Panc1 (cell line): Measurements from ENCODE around the gene SLIT3.

Experiments used
- POLR2AphosphoS5 ChIP-seq: IDR thresholded peaks from 2 replicates; pipeline ENCODE4 v1.6.1; 2012; ENCODE audit warnings: mild to moderate bottlenecking, low read depth, low read length, moderate library complexity
- SIN3A ChIP-seq: IDR thresholded peaks from 2 replicates; pipeline ENCODE4 v1.6.1; 2012; ENCODE audit warnings: low read depth, mild to moderate bottlenecking, low read length, moderate library complexity, borderline replicate concordance; ENCODE audit not compliant: insufficient read depth
- TCF7L2 ChIP-seq: IDR thresholded peaks from 2 replicates; pipeline ENCODE4 v1.6.1; 2011; ENCODE audit warnings: mild to moderate bottlenecking, low read depth, low read length, inconsistent platforms
- TF ChIP-seq, protein P1 (sequence below): fragments of 450-650 bp; IDR thresholded peaks from 2 replicates; pipeline ENCODE4 v1.5.1; 2017; ENCODE audit warnings: mild to moderate bottlenecking
- TF ChIP-seq, protein P2 (sequence below), 2 experiments: IDR thresholded peaks; 2 replicates each; pipeline ENCODE4 v1.6.1; 2011 to 2012; ENCODE audit warnings: low read depth in 2 of 2, control low read depth in 1 of 2, low read length in 1 of 2, mild to moderate bottlenecking in 1 of 2, moderate library complexity in 1 of 2; ENCODE audit not compliant: insufficient read depth in 1 of 2

DNA sequence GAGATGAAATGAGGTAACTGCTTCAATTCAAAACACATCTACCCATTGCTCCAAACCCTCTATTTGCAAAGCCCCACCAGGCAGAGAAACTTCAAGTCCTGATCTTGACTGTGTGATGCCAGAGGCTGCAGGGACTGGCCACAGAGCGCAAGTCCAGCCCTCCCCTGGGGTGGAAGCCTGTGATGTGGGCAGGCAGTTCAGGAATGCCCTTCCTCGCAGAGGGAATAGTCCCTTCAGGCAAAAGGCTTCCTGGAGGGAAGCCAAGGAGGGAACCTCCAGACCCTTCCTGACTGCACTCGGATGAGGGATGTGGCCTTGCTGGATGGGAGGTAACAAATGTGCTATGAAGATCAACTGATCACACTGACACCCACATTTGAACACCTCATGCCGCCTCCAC is 131.2 kb downstream of the SLIT3 start:
- TF ChIP-seq, protein P1, sequence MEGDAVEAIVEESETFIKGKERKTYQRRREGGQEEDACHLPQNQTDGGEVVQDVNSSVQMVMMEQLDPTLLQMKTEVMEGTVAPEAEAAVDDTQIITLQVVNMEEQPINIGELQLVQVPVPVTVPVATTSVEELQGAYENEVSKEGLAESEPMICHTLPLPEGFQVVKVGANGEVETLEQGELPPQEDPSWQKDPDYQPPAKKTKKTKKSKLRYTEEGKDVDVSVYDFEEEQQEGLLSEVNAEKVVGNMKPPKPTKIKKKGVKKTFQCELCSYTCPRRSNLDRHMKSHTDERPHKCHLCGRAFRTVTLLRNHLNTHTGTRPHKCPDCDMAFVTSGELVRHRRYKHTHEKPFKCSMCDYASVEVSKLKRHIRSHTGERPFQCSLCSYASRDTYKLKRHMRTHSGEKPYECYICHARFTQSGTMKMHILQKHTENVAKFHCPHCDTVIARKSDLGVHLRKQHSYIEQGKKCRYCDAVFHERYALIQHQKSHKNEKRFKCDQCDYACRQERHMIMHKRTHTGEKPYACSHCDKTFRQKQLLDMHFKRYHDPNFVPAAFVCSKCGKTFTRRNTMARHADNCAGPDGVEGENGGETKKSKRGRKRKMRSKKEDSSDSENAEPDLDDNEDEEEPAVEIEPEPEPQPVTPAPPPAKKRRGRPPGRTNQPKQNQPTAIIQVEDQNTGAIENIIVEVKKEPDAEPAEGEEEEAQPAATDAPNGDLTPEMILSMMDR = no peak
- TF ChIP-seq, protein P2, sequence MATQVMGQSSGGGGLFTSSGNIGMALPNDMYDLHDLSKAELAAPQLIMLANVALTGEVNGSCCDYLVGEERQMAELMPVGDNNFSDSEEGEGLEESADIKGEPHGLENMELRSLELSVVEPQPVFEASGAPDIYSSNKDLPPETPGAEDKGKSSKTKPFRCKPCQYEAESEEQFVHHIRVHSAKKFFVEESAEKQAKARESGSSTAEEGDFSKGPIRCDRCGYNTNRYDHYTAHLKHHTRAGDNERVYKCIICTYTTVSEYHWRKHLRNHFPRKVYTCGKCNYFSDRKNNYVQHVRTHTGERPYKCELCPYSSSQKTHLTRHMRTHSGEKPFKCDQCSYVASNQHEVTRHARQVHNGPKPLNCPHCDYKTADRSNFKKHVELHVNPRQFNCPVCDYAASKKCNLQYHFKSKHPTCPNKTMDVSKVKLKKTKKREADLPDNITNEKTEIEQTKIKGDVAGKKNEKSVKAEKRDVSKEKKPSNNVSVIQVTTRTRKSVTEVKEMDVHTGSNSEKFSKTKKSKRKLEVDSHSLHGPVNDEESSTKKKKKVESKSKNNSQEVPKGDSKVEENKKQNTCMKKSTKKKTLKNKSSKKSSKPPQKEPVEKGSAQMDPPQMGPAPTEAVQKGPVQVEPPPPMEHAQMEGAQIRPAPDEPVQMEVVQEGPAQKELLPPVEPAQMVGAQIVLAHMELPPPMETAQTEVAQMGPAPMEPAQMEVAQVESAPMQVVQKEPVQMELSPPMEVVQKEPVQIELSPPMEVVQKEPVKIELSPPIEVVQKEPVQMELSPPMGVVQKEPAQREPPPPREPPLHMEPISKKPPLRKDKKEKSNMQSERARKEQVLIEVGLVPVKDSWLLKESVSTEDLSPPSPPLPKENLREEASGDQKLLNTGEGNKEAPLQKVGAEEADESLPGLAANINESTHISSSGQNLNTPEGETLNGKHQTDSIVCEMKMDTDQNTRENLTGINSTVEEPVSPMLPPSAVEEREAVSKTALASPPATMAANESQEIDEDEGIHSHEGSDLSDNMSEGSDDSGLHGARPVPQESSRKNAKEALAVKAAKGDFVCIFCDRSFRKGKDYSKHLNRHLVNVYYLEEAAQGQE (IDR thresholded peaks at IDR 0.05; ENCODE audit: insufficient read depth in 1 of 2, low read depth in 2 of 2, low read length in 1 of 2) = no peak
- TF ChIP-seq TCF7L2 = no peak
- no peak for TF ChIP-seq POLR2AphosphoS5
- TF ChIP-seq SIN3A = no peak
